Esophagus squamous epithelium (tissue), 4 donors: ENCODE data around the gene PEDS1.

Source experiments
- POLR2A ChIP-seq, 4 donors: fragments of 450-650 bp; IDR thresholded peaks; one replicate each; pipeline ENCODE4 v1.6.1; 2017; ENCODE audit warnings: antibody characterized with exemption in 4 of 4, mild to moderate bottlenecking in 4 of 4, moderate library complexity in 3 of 4
- TF ChIP-seq, protein P1 (sequence below), 6 experiments: fragments of 450-650 bp in 4 of 6; fragments of 200-600 bp in 2 of 6; sonication (generic) in 2 of 6; IDR thresholded peaks; one replicate each; pipeline ENCODE4 v1.5.1; 2016 to 2019; ENCODE audit warnings: antibody characterized with exemption in 6 of 6, mild to moderate bottlenecking in 4 of 6, moderate library complexity in 4 of 6

- TF ChIP-seq, protein P1, sequence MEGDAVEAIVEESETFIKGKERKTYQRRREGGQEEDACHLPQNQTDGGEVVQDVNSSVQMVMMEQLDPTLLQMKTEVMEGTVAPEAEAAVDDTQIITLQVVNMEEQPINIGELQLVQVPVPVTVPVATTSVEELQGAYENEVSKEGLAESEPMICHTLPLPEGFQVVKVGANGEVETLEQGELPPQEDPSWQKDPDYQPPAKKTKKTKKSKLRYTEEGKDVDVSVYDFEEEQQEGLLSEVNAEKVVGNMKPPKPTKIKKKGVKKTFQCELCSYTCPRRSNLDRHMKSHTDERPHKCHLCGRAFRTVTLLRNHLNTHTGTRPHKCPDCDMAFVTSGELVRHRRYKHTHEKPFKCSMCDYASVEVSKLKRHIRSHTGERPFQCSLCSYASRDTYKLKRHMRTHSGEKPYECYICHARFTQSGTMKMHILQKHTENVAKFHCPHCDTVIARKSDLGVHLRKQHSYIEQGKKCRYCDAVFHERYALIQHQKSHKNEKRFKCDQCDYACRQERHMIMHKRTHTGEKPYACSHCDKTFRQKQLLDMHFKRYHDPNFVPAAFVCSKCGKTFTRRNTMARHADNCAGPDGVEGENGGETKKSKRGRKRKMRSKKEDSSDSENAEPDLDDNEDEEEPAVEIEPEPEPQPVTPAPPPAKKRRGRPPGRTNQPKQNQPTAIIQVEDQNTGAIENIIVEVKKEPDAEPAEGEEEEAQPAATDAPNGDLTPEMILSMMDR (IDR thresholded peaks at IDR 0.05): no peak
- TF ChIP-seq POLR2A (IDR thresholded peaks at IDR 0.05): no peak
Observed at GRCh38 chr20:50138120-50138478, 15.4 kb downstream of the PEDS1 start.
